K562 treated with DMSO at 1 percent for 4 hours (cell line): ENCODE results near the gene DMAC2L. TPM values are rescaled to one million over a fixed set of nuclear protein-coding genes. Genes with fewer than 3 reads are reported as not detected.

ENCODE experiments used
- total RNA-seq: library from RNA; unstranded; fragments of 300-600 nt; gene quantifications from 2 replicates; pipeline ENCODE4 v1.2.3, GENCODE V29; 2022; ENCODE audit not compliant: insufficient read depth

The DMAC2L gene, protein sequence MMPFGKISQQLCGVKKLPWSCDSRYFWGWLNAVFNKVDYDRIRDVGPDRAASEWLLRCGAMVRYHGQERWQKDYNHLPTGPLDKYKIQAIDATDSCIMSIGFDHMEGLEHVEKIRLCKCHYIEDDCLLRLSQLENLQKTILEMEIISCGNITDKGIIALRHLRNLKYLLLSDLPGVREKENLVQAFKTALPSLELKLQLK
- total RNA-seq: 4.0 and 8.2 TPM in 2 replicates

DNA sequence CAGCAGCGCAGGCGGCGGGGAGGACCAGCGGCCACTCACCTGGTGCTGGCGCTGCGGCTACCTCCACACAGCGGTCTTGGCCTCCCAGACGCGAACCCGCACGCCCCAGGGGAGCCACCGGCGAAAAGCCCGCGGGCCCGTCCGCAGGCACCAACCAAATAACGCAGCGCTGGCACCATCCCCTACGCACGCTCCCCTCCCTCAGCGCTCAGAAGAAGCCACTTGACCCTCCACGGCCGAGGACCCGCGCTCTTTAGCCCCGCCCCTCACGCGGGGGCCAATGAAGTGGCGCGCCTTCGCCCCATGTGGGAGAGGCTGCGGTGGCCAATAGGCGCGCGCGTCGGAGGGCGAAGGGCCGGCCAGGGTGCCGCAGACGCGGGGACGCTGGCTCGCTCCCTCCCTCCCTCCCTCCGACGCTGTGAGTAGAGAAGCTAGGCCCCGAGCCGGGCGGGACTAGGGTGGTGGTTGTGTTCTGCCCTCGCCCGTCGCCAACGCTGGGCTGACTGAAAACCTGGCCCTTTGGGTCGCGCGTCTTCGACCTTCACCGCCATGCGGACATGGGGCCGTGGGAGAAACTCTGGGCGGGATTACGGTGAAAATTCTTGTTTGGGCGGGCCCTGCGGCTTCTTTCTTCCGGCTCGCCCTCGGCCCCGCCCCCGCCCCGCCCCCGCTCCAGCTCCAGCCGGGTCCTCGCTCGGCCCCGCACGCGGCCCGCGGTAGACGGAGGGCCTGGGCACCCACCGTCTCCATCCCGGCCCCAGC is at the start of gene DMAC2L, which contains the start of gene L2HGDH:
Gene DMAC2L, plus strand, starts transcription at position 353 of the 762 bp plus-strand sequence. CDS start 9,164 bp downstream, outside the sequence.
Gene L2HGDH, minus strand, starts transcription at position 258 of the 762 bp plus-strand sequence. Its CDS starts 79 bp downstream, at position 179.

Other genes with a start within 250 kb of the DMAC2L start
- 1.5 and 3.6 TPM in 2 replicates for gene VCPKMT, start 195.8 kb upstream of the DMAC2L start, total RNA-seq
- gene SOS2, start 80.7 kb upstream of the DMAC2L start, total RNA-seq: 8.3 and 8.4 TPM in 2 replicates
- 5.2 and 14.0 TPM in 2 replicates for gene L2HGDH, start 95 bp upstream of the DMAC2L start, total RNA-seq
- gene CDKL1, start 84.6 kb downstream of the DMAC2L start, total RNA-seq: not detected in 2 replicates
- gene MAP4K5, start 220.2 kb downstream of the DMAC2L start, total RNA-seq: 19.3 and 22.3 TPM in 2 replicates
- gene ATL1, start 247.8 kb downstream of the DMAC2L start, total RNA-seq: not detected in 2 replicates